PC-9 (cell line): Measurements from ENCODE around the gene CCNT2.

Source experiments
- EZH2 ChIP-seq: fragments of 200-600 bp; sonication (generic); IDR thresholded peaks from 2 replicates; pipeline ENCODE4 v1.8.0; 2017; ENCODE audit warnings: antibody characterized with exemption, low read depth
- TF ChIP-seq, protein P1 (sequence below): fragments of 200-600 bp; sonication (generic); conservative IDR thresholded peaks from 2 replicates; pipeline ENCODE4 v1.6.1; 2017; ENCODE audit warnings: mixed run types, antibody characterized with exemption, mild to moderate bottlenecking, moderate library complexity

DNA sequence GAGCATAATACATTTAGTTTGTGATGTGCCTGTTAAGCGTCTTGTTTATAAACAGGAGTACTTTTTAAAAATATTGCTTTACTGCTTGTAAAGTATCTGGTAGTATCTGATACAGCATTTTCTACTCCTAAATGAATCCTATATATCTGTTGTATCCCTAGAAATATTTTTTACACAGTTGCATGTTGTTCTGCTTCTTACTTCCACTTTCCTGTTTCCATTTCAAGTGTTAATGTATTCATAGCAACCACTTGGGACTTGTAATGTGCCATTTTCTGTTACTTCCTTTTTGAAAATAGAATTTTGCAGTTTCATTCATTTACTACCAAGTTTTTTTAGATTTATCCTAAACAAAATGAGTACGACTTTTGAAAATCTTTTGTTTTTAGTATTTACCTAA, 24.9 kb downstream of the CCNT2 start:
- TF ChIP-seq, protein P1, sequence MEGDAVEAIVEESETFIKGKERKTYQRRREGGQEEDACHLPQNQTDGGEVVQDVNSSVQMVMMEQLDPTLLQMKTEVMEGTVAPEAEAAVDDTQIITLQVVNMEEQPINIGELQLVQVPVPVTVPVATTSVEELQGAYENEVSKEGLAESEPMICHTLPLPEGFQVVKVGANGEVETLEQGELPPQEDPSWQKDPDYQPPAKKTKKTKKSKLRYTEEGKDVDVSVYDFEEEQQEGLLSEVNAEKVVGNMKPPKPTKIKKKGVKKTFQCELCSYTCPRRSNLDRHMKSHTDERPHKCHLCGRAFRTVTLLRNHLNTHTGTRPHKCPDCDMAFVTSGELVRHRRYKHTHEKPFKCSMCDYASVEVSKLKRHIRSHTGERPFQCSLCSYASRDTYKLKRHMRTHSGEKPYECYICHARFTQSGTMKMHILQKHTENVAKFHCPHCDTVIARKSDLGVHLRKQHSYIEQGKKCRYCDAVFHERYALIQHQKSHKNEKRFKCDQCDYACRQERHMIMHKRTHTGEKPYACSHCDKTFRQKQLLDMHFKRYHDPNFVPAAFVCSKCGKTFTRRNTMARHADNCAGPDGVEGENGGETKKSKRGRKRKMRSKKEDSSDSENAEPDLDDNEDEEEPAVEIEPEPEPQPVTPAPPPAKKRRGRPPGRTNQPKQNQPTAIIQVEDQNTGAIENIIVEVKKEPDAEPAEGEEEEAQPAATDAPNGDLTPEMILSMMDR, result no peak
- no peak for TF ChIP-seq EZH2
